SU-DHL-6 (cell line): ENCODE measurements around the gene TMA7B.

Experiments
- H2AFZ ChIP-seq: fragments of 200-600 bp; sonication (generic); 2 replicates; pipeline ENCODE4 v1.6.1; 2014; ENCODE audit warnings: low read depth, mild to moderate bottlenecking, moderate library complexity, mixed read lengths, antibody characterized with exemption, low read length; ENCODE audit not compliant: severe bottlenecking
- H3F3A ChIP-seq: fragments of 200-600 bp; shearing (Covaris generic); 2 replicates; pipeline ENCODE4 v1.6.0; 2016; ENCODE audit warnings: antibody characterized with exemption, mild to moderate bottlenecking; ENCODE audit not compliant: insufficient read depth
- H3K27ac ChIP-seq: fragments of 200-600 bp; sonication (generic); 2 replicates; pipeline ENCODE4 v1.5.1; 2016; ENCODE audit warnings: low read depth, mild to moderate bottlenecking, low read length, moderate library complexity, mixed read lengths
- H3K27me3 ChIP-seq: fragments of 200-600 bp; sonication (generic), shearing (Covaris generic); 2 replicates; pipeline ENCODE4 v1.6.0; 2014; ENCODE audit warnings: mild to moderate bottlenecking, low read length
- H3K36me3 ChIP-seq: fragments of 200-600 bp; sonication (generic); 2 replicates; pipeline ENCODE4 v1.6.1; 2014; ENCODE audit warnings: mild to moderate bottlenecking, low read length, mixed read lengths
- H3K4me2 ChIP-seq: fragments of 300-600, 200-600 bp; shearing (Covaris generic), sonication (generic); 2 replicates; pipeline ENCODE4 v1.6.0; 2014; ENCODE audit warnings: low read length, low read depth, mild to moderate bottlenecking; ENCODE audit not compliant: poor library complexity, severe bottlenecking
- H3K4me3 ChIP-seq: fragments of 200-600 bp; sonication (generic); 2 replicates; pipeline ENCODE4 v1.5.1; 2014; ENCODE audit warnings: antibody characterized with exemption, low read length, mild to moderate bottlenecking, mixed read lengths; ENCODE audit not compliant: insufficient read depth, poor library complexity, severe bottlenecking
- H3K79me2 ChIP-seq: fragments of 200-600 bp; sonication (generic); 2 replicates; pipeline ENCODE4 v1.6.1; 2014; ENCODE audit warnings: mild to moderate bottlenecking, low read length, moderate library complexity; ENCODE audit not compliant: insufficient read depth
- H3K9ac ChIP-seq: fragments of 200-600 bp; sonication (generic); 2 replicates; pipeline ENCODE4 v1.7.0; 2014; ENCODE audit warnings: mild to moderate bottlenecking, low read length
- H3K9me2 ChIP-seq: fragments of 200-600 bp; sonication (generic); replicated peaks from 2 replicates; pipeline ENCODE4 v1.6.1; 2014; ENCODE audit warnings: low read length; ENCODE audit not compliant: insufficient read depth
- H3K9me3 ChIP-seq: fragments of 200-600 bp; sonication (generic); 2 replicates; pipeline ENCODE4 v1.6.1; 2014; ENCODE audit warnings: low read length, mixed read lengths; ENCODE audit not compliant: insufficient read depth
- H4K20me1 ChIP-seq: fragments of 200-600 bp; sonication (generic); 2 replicates; pipeline ENCODE4 v1.6.1; 2014; ENCODE audit warnings: low read depth, mild to moderate bottlenecking, antibody characterized with exemption, low read length, moderate library complexity, mixed read lengths
- EZH2phosphoT487 ChIP-seq: fragments of 200-600 bp; sonication (generic), shearing (Covaris generic); conservative IDR thresholded peaks from 2 replicates; pipeline ENCODE4 v1.6.1; 2018; ENCODE audit warnings: mild to moderate bottlenecking, antibody characterized with exemption, low read length, moderate library complexity, mixed read lengths
- TF ChIP-seq, protein P1 (sequence below): fragments of 200-600 bp; sonication (generic); IDR thresholded peaks from one replicate; pipeline ENCODE4 v1.5.1; 2017; ENCODE audit warnings: antibody characterized with exemption, mild to moderate bottlenecking, low read length, moderate library complexity; ENCODE audit not compliant: insufficient read depth, poor library complexity, severe bottlenecking

Gene TMA7B

DNA sequence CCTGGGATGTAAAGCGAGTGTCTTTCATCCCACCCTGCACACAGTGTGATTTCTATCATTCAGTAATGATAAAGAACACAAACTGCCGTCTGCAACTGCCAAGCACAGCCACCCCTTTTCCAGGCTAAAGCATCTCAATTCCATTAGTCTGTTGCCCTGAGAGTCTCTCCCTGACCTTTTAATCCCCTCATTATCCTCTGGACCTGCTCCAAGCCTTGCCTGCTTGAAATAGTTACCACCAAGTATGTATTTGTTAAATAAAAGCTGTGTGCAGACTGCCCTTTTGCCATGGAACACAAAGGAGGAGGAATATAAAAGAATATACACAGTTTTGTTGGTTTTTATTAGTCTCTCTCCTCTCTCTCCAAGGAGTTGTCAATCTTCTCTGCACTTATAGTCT is 46.3 kb upstream of the TMA7B start:
- Histone ChIP-seq H3K79me2 (no peaks in the 10 kb centered on the region), H3K9ac (no peak overlapping the region), H3K27me3 (no peaks in the 10 kb centered on the region), H3K27ac (no peak overlapping the region), H3K4me2 (no peak overlapping the region), H3F3A (no peaks in the 10 kb centered on the region), H3K36me3 (no peaks in the 10 kb centered on the region), H3K4me3 (no peak overlapping the region), H3K9me3 (no peaks in the 10 kb centered on the region), H3K9me2 (no peaks in the 10 kb centered on the region), H2AFZ (no peak overlapping the region), H4K20me1 (no peaks in the 10 kb centered on the region)
- TF ChIP-seq, protein P1, sequence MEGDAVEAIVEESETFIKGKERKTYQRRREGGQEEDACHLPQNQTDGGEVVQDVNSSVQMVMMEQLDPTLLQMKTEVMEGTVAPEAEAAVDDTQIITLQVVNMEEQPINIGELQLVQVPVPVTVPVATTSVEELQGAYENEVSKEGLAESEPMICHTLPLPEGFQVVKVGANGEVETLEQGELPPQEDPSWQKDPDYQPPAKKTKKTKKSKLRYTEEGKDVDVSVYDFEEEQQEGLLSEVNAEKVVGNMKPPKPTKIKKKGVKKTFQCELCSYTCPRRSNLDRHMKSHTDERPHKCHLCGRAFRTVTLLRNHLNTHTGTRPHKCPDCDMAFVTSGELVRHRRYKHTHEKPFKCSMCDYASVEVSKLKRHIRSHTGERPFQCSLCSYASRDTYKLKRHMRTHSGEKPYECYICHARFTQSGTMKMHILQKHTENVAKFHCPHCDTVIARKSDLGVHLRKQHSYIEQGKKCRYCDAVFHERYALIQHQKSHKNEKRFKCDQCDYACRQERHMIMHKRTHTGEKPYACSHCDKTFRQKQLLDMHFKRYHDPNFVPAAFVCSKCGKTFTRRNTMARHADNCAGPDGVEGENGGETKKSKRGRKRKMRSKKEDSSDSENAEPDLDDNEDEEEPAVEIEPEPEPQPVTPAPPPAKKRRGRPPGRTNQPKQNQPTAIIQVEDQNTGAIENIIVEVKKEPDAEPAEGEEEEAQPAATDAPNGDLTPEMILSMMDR = no peak
- TF ChIP-seq EZH2phosphoT487 = no peak

DNA sequence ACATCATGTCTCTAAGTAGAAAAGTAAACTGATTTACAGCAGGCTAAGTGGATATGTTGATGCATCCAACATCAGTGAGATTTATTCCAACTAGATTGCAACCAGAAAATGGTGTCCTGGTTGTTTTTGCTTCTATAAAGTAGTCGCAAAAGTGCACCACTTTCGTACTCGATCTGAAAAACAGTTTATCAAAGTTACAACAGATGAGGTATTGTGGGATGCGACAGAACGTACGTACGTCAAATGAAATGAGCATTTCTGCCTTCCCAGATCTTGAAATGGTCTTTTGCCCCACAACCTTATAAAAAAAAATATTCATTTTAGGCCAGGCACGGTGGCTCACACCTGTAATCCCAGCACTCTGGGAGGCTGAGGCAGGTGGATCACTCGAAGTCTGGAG is 45.6 kb upstream of the TMA7B start:
- no peaks in the 10 kb centered on the region for H3F3A ChIP-seq
- no peaks in the 10 kb centered on the region for H4K20me1 ChIP-seq
- H3K27me3 ChIP-seq = no peaks in the 10 kb centered on the region
- H3K79me2 ChIP-seq = no peaks in the 10 kb centered on the region
- TF ChIP-seq, protein P1 = no peak
- no peak for TF ChIP-seq EZH2phosphoT487
- no peak overlapping the region for H3K27ac ChIP-seq
- H3K36me3 ChIP-seq = no peaks in the 10 kb centered on the region
- no peak overlapping the region for H3K9ac ChIP-seq
- no peaks in the 10 kb centered on the region for H3K9me3 ChIP-seq
- H2AFZ ChIP-seq = no peak overlapping the region
- no peaks in the 10 kb centered on the region for H3K9me2 ChIP-seq
- no peak overlapping the region for H3K4me3 ChIP-seq
- no peak overlapping the region for H3K4me2 ChIP-seq

DNA sequence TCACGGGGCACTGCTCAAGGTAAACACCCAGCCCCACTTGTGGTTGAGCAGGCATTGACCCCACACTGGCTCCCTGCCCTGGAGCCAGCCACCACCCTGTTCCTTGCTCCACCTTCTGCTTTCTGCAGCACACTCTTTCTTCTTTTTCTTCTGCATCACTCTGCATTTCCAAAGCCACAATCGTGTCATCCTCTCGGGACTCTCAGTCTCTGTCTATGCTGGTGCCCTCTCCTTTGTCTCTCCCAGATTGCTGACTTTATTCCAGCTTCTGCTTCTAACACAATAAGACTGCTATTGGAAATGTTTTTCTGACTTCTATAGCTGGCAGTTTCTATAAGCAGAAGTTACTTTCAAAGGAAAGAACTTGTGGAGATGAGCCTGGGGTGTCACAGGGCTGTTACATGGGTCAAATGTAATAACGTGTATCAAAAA is 44.9 kb upstream of the TMA7B start:
- TF ChIP-seq EZH2phosphoT487 = no peak
- TF ChIP-seq, protein P1 = no peak
- Histone ChIP-seq H3K9me3 (no peaks in the 10 kb centered on the region), H2AFZ (no peak overlapping the region), H3F3A (no peaks in the 10 kb centered on the region), H3K4me2 (no peak overlapping the region), H3K79me2 (no peaks in the 10 kb centered on the region), H3K36me3 (no peaks in the 10 kb centered on the region), H3K4me3 (no peak overlapping the region), H3K27me3 (no peaks in the 10 kb centered on the region), H3K9me2 (no peaks in the 10 kb centered on the region), H4K20me1 (no peaks in the 10 kb centered on the region), H3K9ac (no peak overlapping the region), H3K27ac (no peak overlapping the region)

DNA sequence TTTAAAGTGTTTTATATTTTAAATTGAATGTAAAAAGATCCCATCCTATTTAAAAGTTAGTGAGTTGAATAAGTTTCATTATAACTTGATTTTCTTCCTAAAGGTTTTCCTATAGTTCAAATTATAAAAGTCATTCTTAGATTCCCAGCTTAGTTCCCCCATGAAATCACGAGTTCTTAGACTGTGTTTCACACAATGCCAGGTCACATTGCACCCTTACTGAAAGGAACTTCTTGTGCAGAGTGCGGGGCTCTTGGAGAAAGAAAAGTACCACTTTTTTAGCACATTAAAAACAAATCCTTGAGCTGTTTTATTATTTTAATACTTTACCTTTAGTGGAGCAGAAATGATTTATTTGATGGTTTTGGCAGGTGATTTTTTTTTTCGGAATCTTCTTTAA is 43.7 kb upstream of the TMA7B start:
- Histone ChIP-seq H4K20me1 (no peaks in the 10 kb centered on the region), H3K4me2 (no peak overlapping the region), H3K9ac (no peak overlapping the region), H3K79me2 (no peaks in the 10 kb centered on the region), H3K36me3 (no peaks in the 10 kb centered on the region), H3K4me3 (no peak overlapping the region), H2AFZ (no peak overlapping the region), H3K27me3 (no peaks in the 10 kb centered on the region), H3K27ac (no peak overlapping the region), H3K9me2 (no peaks in the 10 kb centered on the region), H3K9me3 (no peaks in the 10 kb centered on the region), H3F3A (no peaks in the 10 kb centered on the region)
- TF ChIP-seq, protein P1 = no peak
- TF ChIP-seq EZH2phosphoT487 = no peak
